HCT116 (cell line): Measurements from ENCODE around the gene PRR16. TPM values are rescaled to one million over a fixed set of nuclear protein-coding genes. Genes with fewer than 3 reads are reported as not detected.

ENCODE experiments used
- ATAC-seq: fragments of 200-7000 bp; cut with Tn5 transposase; 2 replicates; pipeline ENCODE4 v1.9.1; 2020; ENCODE audit warnings: mild to moderate bottlenecking, moderate library complexity
- BruUV-seq: library from RNA; stranded (reverse); fragments of 400-500 nt; replicated peaks from 2 replicates; lab custom pipeline; 2021; lab: Mats Ljungman, UMichigan
- CTCF ChIA-PET: fragments of 300-600 bp; sonication (Branson Sonifier 250); formaldehyde crosslinking; loops from one replicate; lab custom pipeline; 2021; ENCODE audit warnings: antibody characterized with exemption; lab: Charles Lee
- POLR2A ChIA-PET: fragments of 300-600, 350-600 bp; sonication (Branson Sonifier 250); formaldehyde crosslinking; loops from one replicate; lab custom pipeline; 2021; ENCODE audit warnings: antibody characterized with exemption; lab: Charles Lee
- RAD21 ChIA-PET, 2 experiments: fragments of 300-600 bp; sonication (Branson Sonifier 250); formaldehyde crosslinking; loops; one replicate each; lab custom pipeline; 2023; ENCODE audit warnings: low total read pairs in 2 of 2; ENCODE audit not compliant: uncharacterized antibody in 2 of 2, unreplicated experiment in 2 of 2, low non-redundant PET in 1 of 2; lab: Charles Lee
- DNase-seq: peaks from one replicate; pipeline ENCODE4 v3.0.0-alpha.2; 2010; ENCODE audit warnings: low read depth, low spot score
- H2AFZ ChIP-seq: fragments of 200-600 bp; shearing (Covaris generic), sonication (generic); 2 replicates; pipeline ENCODE4 v1.6.1; 2017; ENCODE audit warnings: low read depth, mixed run types, mixed read lengths, antibody characterized with exemption, low read length; ENCODE audit not compliant: poor library complexity, severe bottlenecking
- H3K27ac ChIP-seq: 2 replicates; pipeline ENCODE4 v1.5.1; 2012; ENCODE audit warnings: low read depth, low read length
- H3K27me3 ChIP-seq: fragments of 200-600 bp; sonication (generic); 2 replicates; pipeline ENCODE4 v1.6.1; 2016; ENCODE audit warnings: mixed run types, low read length, mixed read lengths; ENCODE audit not compliant: insufficient read depth
- H3K36me3 ChIP-seq, 2 experiments: fragments of 200-500 bp in 1 of 2; fragments of 200-600 bp in 1 of 2; sonication (Bioruptor generic) in 1 of 2; sonication (generic) in 1 of 2; 2 replicates each; pipeline versions ENCODE4 v1.5.1 to v1.6.1; 2014 to 2016; ENCODE audit warnings: low read length in 2 of 2, inconsistent platforms in 1 of 2, mixed read lengths in 1 of 2, mixed run types in 1 of 2; ENCODE audit not compliant: insufficient read depth in 2 of 2, control insufficient read depth in 1 of 2
- H3K4me1 ChIP-seq, 2 experiments: fragments of 200-600 bp in 1 of 2; sonication (generic) in 1 of 2; 2 replicates each; pipeline versions ENCODE4 v1.5.1 to v1.6.1; 2012 to 2017; ENCODE audit warnings: low read length in 2 of 2, inconsistent platforms in 1 of 2, mild to moderate bottlenecking in 1 of 2, mixed read lengths in 1 of 2, mixed run types in 1 of 2, moderate library complexity in 1 of 2; ENCODE audit not compliant: insufficient read depth in 2 of 2, control insufficient read depth in 1 of 2
- H3K4me2 ChIP-seq: fragments of 200-600 bp; sonication (generic); 2 replicates; pipeline ENCODE4 v1.6.1; 2017; ENCODE audit warnings: mixed run types, low read length, mixed read lengths
- H3K4me3 ChIP-seq, 2 experiments: fragments of 200-600 bp in 1 of 2; sonication (generic) in 1 of 2; replicated peaks in 1 of 2; 2 replicates each; pipeline ENCODE4 v1.5.1; 2011 to 2016; ENCODE audit warnings: low read length in 2 of 2, control low read depth in 1 of 2, low read depth in 1 of 2, mild to moderate bottlenecking in 1 of 2, mixed read lengths in 1 of 2, mixed run types in 1 of 2
- H3K79me2 ChIP-seq: fragments of 200-600 bp; sonication (generic); 2 replicates; pipeline ENCODE4 v1.6.1; 2017; ENCODE audit warnings: mild to moderate bottlenecking, mixed run types, low read length, moderate library complexity, mixed read lengths; ENCODE audit not compliant: insufficient read depth
- H3K9ac ChIP-seq: fragments of 200-600 bp; sonication (generic); 2 replicates; pipeline ENCODE4 v1.6.1; 2016; ENCODE audit warnings: low read length, mixed read lengths
- H3K9me2 ChIP-seq: fragments of 200-600 bp; sonication (generic), shearing (Covaris generic); 2 replicates; pipeline ENCODE4 v1.6.1; 2017; ENCODE audit warnings: mixed run types, mild to moderate bottlenecking, moderate library complexity; ENCODE audit not compliant: insufficient read depth
- H3K9me3 ChIP-seq, 2 experiments: fragments of 200-500 bp in 1 of 2; fragments of 200-600 bp in 1 of 2; sonication (Bioruptor generic) in 1 of 2; sonication (generic) in 1 of 2; 2 replicates each; pipeline ENCODE4 v1.6.1; 2014 to 2017; ENCODE audit warnings: low read length in 2 of 2, mixed read lengths in 2 of 2, inconsistent platforms in 1 of 2, low read depth in 1 of 2, mild to moderate bottlenecking in 1 of 2, mixed run types in 1 of 2, moderate library complexity in 1 of 2; ENCODE audit not compliant: control insufficient read depth in 1 of 2, insufficient read depth in 1 of 2
- H4K20me1 ChIP-seq: fragments of 200-600 bp; sonication (generic), shearing (Covaris generic); 2 replicates; pipeline ENCODE4 v1.6.1; 2017; ENCODE audit warnings: mixed run types, mild to moderate bottlenecking, moderate library complexity; ENCODE audit not compliant: insufficient read depth
- CBX3 ChIP-seq: IDR thresholded peaks from 2 replicates; pipeline ENCODE4 v1.6.1; 2012; ENCODE audit warnings: low read depth
- CEBPB ChIP-seq: IDR thresholded peaks from 2 replicates; pipeline ENCODE4 v1.6.1; 2012; ENCODE audit warnings: low read depth
- EGR1 ChIP-seq: IDR thresholded peaks from 2 replicates; pipeline ENCODE4 v1.6.1; 2012; ENCODE audit warnings: low read depth
- ELF1 ChIP-seq: IDR thresholded peaks from 2 replicates; pipeline ENCODE4 v1.6.1; 2012; ENCODE audit warnings: low read depth, borderline replicate concordance
- FOSL1 ChIP-seq: IDR thresholded peaks from 2 replicates; pipeline ENCODE4 v1.6.1; 2012; ENCODE audit warnings: low read depth
- JUND ChIP-seq: IDR thresholded peaks from 2 replicates; pipeline ENCODE4 v1.6.1; 2012
- POLR2A ChIP-seq: IDR thresholded peaks from 2 replicates; pipeline ENCODE4 v1.7.0; 2011; ENCODE audit warnings: borderline replicate concordance; ENCODE audit not compliant: insufficient read depth, insufficient read length; ENCODE audit errors: extremely low read depth
- POLR2AphosphoS5 ChIP-seq: IDR thresholded peaks from 2 replicates; pipeline ENCODE4 v1.6.1; 2011; ENCODE audit warnings: mild to moderate bottlenecking, low read depth, low read length, moderate library complexity
- RAD21 ChIP-seq: IDR thresholded peaks from 2 replicates; pipeline ENCODE4 v1.6.1; 2012; ENCODE audit warnings: low read depth, mild to moderate bottlenecking
- SIN3A ChIP-seq: IDR thresholded peaks from 2 replicates; pipeline ENCODE4 v1.6.1; 2012; ENCODE audit warnings: low read depth
- SP1 ChIP-seq: IDR thresholded peaks from 2 replicates; pipeline ENCODE4 v1.6.1; 2012; ENCODE audit warnings: low read depth
- TCF7L2 ChIP-seq: IDR thresholded peaks from 2 replicates; pipeline ENCODE4 v1.7.0; 2011; ENCODE audit warnings: borderline replicate concordance, inconsistent platforms; ENCODE audit not compliant: insufficient read depth, insufficient read length; ENCODE audit errors: extremely low read depth
- YY1 ChIP-seq: IDR thresholded peaks from 2 replicates; pipeline ENCODE4 v1.6.1; 2011; ENCODE audit warnings: low read length, low read depth, moderate library complexity, mild to moderate bottlenecking; ENCODE audit not compliant: insufficient replicate concordance; ENCODE audit errors: extremely low read depth
- ZNF274 ChIP-seq: fragments of 200-500 bp; sonication (Bioruptor generic); IDR thresholded peaks from 2 replicates; pipeline ENCODE4 v1.6.1; 2014; ENCODE audit warnings: mild to moderate bottlenecking, low read depth, low read length, inconsistent platforms
- intact Hi-C: fragments of 100-400 bp; cut with micrococcal nuclease; formaldehyde crosslinking; loops from 2 replicates; pipeline ENCODE4 v1.10.0; 2022
- total RNA-seq: library from RNA; stranded (reverse); gene quantifications from one replicate; pipeline ENCODE4 v1.2.1, GENCODE V29; 2021; ENCODE audit not compliant: unreplicated experiment
- TF ChIP-seq, protein P1 (sequence below): IDR thresholded peaks from 2 replicates; pipeline ENCODE4 v1.6.1; 2012; ENCODE audit warnings: low read depth
- TF ChIP-seq, protein P2 (sequence below): IDR thresholded peaks from 2 replicates; pipeline ENCODE4 v1.6.1; 2012

Gene PRR16
- total RNA-seq, 1 experiment from 2014 or later, result 0.42 TPM

DNA sequence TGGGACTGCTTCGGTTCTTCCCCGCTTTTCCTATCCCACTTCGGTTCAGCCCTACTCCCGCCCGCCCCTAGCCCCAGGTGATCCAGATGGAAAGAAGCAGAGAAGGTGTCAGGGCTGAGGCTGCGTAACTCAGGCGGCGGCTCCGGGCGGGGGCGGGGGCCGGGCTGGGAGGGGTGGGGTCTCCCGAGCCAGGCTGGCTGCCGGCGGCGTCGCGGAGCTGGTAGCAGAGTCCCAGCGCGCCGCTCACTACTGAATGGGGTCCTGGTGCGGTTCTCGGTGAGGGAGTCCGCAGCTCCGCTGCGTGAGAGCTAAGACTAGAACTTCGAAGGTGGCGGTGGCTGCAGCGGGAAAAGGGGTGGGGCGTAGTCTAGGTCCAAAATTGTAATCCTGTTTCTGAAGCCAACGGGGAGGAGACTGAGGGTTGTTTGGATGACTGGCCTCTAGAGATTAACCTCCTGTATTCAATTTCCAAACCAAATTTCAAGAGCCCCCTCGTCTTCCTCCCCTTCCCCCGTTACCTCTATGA, 1.4 kb downstream of the PRR16 start:
- Histone ChIP-seq H3K4me2 (no peak overlapping the region), H3K4me3 (no peak overlapping the region), H3K79me2 (no peaks in the 10 kb centered on the region), H3K27ac (no peak overlapping the region), H3K9me2 (no peaks in the 10 kb centered on the region), H3K4me1 (peaks cover 0 to 4% of the 10 kb centered on the region in 2 experiments; a peak in 1 of 4 replicates), H3K9me3 (no peaks in the 10 kb centered on the region), H3K9ac (no peak overlapping the region), H2AFZ (no peak overlapping the region), H3K36me3 (no peaks in the 10 kb centered on the region), H3K27me3 (no peaks in the 10 kb centered on the region), H4K20me1 (no peaks in the 10 kb centered on the region)
- CTCF ChIA-PET, result no interaction called here
- intact Hi-C loops, result loop anchor here (10.0 kb wide), 1 partner anchor 1479 kb away; no protein-coding TSS in a partner anchor
- RAD21 ChIA-PET, result no interaction called here
- ATAC-seq (no peak), DNase-seq (no peak)
- TF ChIP-seq TCF7L2, result no peak
- no peak for TF ChIP-seq JUND
- POLR2A ChIA-PET, result no interaction called here
- no TSS peak for BruUV-seq

DNA sequence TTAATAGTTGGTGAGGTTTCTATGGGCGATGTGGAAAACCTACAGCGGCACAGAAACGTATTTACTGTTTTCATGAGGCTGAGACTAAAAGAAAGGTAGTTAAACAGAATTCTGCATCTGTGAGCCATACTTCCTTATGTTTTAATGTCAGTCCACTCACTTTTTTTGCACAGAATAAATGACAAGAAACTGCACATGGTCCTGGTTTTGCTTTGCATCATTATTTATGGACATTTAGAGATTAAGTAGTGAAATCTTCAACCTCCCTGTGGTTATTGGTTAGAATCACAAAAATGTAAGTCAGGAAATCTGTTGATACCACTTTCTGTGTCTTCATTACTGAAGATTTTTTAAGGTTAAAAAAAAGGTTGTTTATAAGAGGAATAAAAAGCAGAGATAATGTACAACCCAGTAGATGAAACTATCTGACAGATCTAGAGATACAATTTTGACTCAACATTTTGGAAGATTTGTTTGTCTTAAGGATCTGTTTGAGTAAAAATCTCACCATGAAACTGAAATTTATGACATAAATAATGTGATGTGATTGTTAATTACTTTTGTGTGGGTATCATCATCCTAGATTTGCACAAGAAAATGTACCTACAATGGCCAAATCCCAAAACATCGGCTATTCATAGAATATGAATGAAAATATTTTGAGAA, 2.4 kb downstream of the PRR16 start:
- POLR2A ChIA-PET, result no interaction called here
- H2AFZ ChIP-seq, result no peak overlapping the region
- RAD21 ChIA-PET, result no interaction called here
- no peak for DNase-seq
- H3K9ac ChIP-seq, result no peak overlapping the region
- CTCF ChIA-PET, result no interaction called here
- H3K79me2 ChIP-seq, result no peaks in the 10 kb centered on the region
- H3K36me3 ChIP-seq, result no peaks in the 10 kb centered on the region
- no peaks in the 10 kb centered on the region for H3K9me2 ChIP-seq
- H3K4me3 ChIP-seq, result no peak overlapping the region
- no peaks in the 10 kb centered on the region for H4K20me1 ChIP-seq
- peaks cover 0 to 4% of the 10 kb centered on the region in 2 experiments; a peak in 1 of 4 replicates for H3K4me1 ChIP-seq
- ATAC-seq, result no peak
- H3K9me3 ChIP-seq, result no peaks in the 10 kb centered on the region
- intact Hi-C loops, result loop anchor here (10.0 kb wide), 1 partner anchor 1478 kb away; no protein-coding TSS in a partner anchor
- no peak overlapping the region for H3K4me2 ChIP-seq
- BruUV-seq, result no TSS peak
- no peak overlapping the region for H3K27ac ChIP-seq
- H3K27me3 ChIP-seq, result no peaks in the 10 kb centered on the region
- TF ChIP-seq ZNF274 (no peak), TCF7L2 (no peak), CBX3 (no peak), CEBPB (no peak), SIN3A (no peak), SP1 (no peak), FOSL1 (no peak), POLR2A (no peak), YY1 (no peak), JUND (no peak), ELF1 (no peak), EGR1 (no peak), RAD21 (no peak), POLR2AphosphoS5 (no peak)
- TF ChIP-seq, protein P1, sequence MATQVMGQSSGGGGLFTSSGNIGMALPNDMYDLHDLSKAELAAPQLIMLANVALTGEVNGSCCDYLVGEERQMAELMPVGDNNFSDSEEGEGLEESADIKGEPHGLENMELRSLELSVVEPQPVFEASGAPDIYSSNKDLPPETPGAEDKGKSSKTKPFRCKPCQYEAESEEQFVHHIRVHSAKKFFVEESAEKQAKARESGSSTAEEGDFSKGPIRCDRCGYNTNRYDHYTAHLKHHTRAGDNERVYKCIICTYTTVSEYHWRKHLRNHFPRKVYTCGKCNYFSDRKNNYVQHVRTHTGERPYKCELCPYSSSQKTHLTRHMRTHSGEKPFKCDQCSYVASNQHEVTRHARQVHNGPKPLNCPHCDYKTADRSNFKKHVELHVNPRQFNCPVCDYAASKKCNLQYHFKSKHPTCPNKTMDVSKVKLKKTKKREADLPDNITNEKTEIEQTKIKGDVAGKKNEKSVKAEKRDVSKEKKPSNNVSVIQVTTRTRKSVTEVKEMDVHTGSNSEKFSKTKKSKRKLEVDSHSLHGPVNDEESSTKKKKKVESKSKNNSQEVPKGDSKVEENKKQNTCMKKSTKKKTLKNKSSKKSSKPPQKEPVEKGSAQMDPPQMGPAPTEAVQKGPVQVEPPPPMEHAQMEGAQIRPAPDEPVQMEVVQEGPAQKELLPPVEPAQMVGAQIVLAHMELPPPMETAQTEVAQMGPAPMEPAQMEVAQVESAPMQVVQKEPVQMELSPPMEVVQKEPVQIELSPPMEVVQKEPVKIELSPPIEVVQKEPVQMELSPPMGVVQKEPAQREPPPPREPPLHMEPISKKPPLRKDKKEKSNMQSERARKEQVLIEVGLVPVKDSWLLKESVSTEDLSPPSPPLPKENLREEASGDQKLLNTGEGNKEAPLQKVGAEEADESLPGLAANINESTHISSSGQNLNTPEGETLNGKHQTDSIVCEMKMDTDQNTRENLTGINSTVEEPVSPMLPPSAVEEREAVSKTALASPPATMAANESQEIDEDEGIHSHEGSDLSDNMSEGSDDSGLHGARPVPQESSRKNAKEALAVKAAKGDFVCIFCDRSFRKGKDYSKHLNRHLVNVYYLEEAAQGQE, result no peak
- TF ChIP-seq, protein P2, sequence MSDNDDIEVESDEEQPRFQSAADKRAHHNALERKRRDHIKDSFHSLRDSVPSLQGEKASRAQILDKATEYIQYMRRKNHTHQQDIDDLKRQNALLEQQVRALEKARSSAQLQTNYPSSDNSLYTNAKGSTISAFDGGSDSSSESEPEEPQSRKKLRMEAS, result no peak
